C4-2B (cell line): ENCODE results near the gene MMP15.

ENCODE experiments used
- CTCF ChIP-seq: fragments of 450-650 bp; conservative IDR thresholded peaks from 2 replicates; pipeline ENCODE4 v1.5.1; 2017; ENCODE audit warnings: mild to moderate bottlenecking
- ZFX ChIP-seq: fragments of 450-650 bp; IDR thresholded peaks from 2 replicates; pipeline ENCODE4 v1.6.1; 2017

- TF ChIP-seq CTCF = no peak
- TF ChIP-seq ZFX = no peak
Measured at GRCh38 chr16:58025351-58026138, at the start of gene MMP15.
